ENCODE measurements around the gene CISH. TPM values are rescaled to one million over a fixed set of nuclear protein-coding genes. Genes with fewer than 3 reads are reported as not detected.

The CISH gene
- polyA plus RNA-seq, 10 donors = 8.6 to 14.7 (median 11.6) TPM

- no peak for DNase-seq
These were observed 11.3 kb downstream of the CISH start for GRCh38 chr3:50600141-50600753.

GRCh38 chr3:50599716-50600118 is 11.9 kb downstream of the CISH start:
- DNase-seq = no peak

DNA sequence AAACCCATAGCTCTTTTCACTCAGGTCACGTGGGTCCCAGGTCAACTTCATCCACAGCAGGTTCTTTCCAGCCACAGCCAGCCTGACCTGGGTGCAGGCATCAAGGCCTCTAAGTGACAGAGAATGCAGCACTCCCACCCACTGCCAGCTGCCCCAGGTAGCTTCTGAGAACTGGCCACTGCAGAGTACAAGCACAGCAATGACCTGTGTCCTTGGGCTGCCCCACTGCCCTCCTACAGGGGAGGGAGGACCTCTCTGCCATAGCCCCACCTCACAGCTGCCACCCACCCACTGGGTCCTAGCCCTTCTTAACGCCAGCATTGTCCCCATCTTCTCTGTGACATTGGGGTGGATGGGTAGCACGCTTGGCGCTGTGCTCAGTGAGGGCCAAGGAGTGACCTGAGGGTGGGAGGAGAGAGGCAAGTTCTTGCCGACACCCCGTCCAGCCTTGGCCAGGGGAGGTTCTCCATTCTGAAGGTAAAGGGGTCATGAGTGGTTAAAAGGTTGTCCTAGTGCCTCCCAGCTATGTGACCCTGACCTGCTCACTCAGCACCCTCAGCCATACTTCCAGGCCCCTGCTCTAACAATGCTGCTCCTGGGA is 12.4 kb downstream of the CISH start:
- DNase-seq = no peak

DNA sequence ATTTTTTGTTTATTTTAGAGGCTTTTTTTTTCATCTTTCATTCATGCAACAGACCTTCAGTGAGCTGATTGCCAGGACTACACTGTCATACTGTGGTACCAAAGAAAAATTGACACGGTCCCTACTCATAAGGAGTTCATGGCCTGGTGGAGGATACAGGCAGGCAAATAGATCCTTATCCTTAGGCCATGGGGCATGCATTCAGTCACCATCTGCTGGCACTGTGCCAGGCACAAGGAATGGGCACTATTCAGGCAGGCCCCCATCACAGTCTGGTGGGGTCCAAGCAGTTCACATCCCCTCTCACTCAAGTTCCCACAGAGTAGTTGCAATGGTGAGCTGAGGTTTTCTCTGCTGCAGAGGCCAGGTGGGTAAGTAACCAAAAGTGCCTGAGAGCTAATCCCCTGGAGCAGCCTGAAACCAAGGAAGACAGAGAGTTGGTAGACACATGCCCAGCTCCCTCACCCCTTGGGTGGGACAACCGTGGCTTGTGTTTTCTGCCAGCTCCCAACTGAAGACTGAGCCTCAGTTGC is 17.3 kb downstream of the CISH start:
- DNase-seq = no peak

DNA sequence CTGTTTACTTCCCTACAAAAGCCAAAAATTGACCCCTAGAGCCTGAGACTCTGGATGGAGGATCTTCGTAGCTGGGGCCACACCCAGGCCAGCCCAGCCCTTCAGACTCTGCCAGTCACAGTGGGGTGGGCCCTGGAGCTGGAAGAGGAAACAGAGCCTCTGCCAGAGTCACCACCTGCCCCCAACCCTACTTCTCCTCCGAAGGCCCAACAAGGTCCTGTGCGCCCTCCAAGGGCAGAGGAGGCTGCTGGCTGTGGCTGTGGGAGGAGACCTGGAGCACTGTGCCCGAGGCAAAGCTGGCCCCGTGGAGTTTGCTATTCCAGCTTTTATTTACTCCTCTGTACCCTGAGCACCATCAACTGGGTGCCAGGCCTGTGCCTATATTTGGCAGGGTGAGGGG is 19.0 kb downstream of the CISH start:
- no peak for DNase-seq

DNA sequence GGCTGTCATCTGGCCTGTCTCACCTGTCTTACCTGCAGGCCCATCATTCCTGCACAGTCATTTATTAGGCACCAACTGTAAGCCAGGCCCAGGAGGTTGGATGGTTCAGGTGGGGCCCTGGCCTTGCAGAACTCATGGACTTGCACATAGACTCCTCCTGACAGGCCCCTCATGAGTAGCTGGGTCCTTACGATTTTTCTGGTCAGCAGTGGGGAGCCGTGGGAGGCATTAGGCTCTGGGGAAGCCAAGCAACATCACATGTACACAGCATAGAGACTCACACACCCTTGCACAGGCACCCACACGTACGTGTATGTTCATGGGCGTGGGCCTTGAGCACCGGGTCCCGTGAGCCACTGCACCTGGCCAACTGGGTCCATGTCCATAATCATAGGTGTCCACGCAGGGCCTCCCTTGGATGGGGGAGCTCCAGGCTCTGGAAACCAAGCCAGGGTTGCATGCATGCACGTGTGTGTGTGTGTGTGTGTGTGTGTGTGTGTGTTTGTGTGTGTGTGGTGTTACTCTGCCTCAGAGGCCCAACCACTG is 20.3 kb downstream of the CISH start:
- no peak for DNase-seq

DNA sequence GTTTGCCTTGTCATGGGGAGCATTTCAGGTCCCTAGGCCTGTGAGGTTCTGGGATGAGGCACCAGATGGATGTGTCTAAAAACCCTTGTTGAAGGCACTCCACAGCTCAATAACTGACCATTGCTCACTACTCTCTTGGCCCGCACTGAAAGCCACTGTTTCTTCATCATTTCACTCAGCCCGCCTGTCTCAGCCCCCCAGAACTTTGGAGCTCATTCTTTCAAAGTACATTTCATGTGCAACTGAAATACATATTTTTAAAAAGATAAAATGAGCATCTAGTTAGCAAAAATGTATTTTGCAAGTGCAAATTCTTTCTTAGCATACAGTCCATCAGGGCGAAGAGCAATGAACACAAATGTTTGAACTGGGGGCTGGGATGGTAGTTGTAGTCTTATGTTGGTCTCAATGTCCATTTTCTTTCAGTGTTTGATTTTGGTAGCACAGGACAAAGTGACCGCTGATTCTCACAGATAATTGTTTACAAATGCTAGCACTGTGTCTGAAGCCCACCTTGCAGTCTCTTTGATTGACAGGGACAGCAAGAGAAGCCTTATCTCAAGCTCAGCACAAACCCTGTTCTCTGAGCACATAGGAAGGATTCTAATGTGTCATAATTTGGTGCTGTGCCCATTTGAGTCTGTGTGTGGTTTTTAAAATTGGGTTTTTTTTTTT is 22.7 kb downstream of the CISH start:
- no peak for DNase-seq

DNA sequence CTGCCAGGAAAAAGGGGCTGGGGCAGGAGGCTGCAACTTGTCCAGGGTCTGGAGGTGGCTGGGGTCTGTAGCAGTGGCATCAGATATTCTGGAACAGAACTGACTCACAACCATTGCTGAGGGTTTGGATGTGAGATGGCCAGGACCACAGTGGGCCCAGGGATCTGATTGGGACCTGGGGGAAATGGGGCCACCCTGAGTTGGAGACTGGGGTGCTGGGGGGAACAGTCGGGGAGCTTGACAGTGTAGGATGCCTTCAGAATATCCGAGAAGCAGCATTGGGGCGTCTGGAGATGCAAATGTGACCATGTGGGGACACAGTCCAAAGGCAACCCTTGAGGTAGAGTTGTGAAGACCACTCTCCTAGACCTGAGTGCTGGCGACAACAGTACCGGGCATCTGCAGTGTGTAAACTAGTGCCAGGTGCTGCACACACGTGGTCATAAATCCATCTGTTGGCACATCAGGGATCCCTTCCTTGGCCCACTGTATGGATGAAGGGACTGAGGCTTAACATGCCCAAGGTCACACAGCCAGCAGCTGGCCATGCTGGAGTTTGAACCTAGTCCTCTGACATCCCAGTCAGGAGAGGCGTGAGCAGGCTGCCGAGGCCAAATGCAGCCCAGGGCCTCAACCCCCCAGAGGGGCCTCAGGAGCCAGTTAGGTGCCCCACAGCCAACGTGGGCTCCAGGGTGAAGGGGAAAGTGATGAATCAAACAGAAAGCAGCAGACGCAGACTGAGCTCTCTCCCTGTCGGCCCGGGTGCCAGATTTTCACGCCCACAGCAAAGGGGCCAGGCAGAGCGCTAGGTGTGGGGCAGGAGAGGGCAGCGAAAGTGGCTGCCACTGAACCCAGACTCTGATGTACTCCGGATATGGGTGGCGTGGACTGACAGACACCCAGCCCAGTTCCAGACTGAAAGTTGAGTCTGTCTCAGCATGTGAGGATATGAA is 23.5 kb downstream of the CISH start:
- DNase-seq = no peak

DNA sequence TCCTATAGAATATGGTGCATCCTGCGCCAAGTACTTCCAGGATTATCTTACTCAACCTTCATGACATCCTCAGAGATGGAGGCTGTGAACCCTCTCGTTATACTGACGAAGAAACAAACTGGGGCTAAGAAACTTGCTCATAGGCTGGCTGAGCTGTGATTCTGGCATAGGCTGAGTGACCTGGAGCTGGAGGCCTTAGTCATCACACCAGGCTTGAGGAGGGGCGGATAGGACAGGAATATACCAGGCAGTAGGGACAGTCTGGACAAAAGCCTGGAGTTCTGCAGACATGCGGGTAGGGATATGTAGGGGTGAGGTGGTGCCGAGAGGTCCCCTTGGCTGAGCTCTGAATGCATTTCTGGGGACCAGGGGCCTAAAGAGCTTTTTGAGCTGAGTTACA is 24.2 kb downstream of the CISH start:
- DNase-seq = no peak

DNA sequence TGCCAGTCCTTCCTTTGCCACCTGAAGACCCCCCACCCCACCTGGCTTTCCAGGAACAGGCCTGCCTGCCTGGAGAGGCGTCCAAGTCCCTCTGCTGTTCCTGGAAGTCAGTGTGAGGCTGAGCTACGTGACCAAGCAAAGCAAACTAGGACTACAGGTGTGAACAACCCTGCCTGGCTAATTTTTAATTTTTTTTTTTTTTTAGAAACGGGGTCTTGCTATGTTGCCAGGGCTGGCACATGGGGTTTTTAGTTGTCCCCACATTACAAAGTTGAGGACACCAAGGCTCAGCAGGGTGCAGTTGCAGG is 24.9 kb downstream of the CISH start:
- DNase-seq = no peak

- DNase-seq = no peak
These were observed 25.4 kb downstream of the CISH start for GRCh38 chr3:50585919-50586762.

GRCh38 chr3:50584391-50584790 is 27.2 kb downstream of the CISH start:
- no peak for DNase-seq

GRCh38 chr3:50583897-50584296 is 27.7 kb downstream of the CISH start:
- no peak for DNase-seq

- DNase-seq = no peak
These were observed 29.5 kb downstream of the CISH start for GRCh38 chr3:50582083-50582482.

DNA sequence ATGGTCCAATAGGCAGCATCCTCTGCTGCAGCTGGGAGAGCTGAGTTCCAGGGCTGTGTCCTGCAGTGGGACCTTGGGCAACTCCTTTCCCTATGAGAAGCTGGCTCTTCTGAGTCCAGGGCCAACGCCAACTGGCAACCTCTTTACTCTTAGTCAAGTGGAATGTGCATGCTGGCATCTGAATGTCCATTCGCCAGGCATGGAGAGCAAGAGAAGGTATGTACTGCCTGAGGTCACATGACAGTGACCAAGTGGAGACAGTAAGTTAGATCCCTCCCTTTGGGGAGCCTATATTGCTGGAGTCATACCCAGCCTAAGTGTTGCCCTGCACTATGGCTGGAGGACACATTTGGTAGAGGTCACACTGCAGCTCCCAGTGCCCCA is 30.1 kb downstream of the CISH start:
- DNase-seq = no peak

- DNase-seq = no peak
These were observed 30.7 kb downstream of the CISH start for GRCh38 chr3:50580683-50581458.

- DNase-seq = no peak
These were observed 34.2 kb downstream of the CISH start for GRCh38 chr3:50577348-50577747.

DNA sequence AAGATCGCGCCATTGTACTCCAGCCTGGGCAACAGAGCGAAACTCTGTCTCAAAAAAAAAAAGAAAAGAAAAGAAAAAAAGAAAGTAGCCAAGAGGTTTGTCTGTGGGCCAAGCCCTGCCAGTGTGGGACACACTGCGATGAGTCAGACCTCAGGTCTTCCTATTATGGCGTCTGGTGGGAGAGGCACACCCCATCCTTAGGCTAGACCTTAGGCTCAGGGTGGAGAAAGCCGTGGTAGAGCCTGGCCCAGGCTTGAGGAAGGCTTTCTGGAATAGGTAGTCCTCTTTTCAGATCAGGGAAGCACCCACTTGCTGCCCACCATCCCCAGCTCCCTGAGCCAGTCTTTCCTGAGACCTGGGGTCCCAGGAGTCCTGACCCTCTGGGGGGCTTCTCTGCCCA is 36.2 kb downstream of the CISH start:
- no peak for DNase-seq

DNA sequence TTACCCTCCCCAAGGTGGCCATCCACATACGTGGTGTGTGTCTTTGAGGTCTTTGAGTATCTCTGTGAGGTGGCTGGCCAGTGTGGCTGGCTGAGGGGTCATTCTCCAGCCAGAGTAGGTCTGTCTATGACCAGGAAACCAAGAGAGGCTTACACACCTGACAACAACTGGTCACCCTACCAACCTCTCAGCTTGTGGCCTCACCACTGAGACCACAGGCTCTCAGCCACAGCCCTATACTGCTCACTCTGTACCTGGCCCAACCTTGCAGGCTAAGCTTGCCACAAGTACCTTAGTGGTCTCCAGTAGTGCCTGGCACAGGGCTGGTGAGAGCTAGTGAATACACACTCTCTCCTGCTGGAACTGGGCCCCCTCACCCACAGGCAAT is 37.1 kb downstream of the CISH start:
- DNase-seq = no peak

Measured in muscle of back (tissue), 11 donors.